ENCODE measurements around the gene LAMA3.

Gene LAMA3

GRCh38 chr18:23669202-23669766 lies 20.0 kb upstream of the LAMA3 start:
- no peak for DNase-seq

- no peak for DNase-seq
Observed at GRCh38 chr18:23669804-23670405, 19.3 kb upstream of the LAMA3 start.

GRCh38 chr18:23671564-23671963 lies 17.7 kb upstream of the LAMA3 start:
- DNase-seq, result no peak

GRCh38 chr18:23673725-23674124 lies 15.5 kb upstream of the LAMA3 start:
- DNase-seq, result no peak

- DNase-seq, result no peak
Observed at GRCh38 chr18:23675236-23675635, 14.0 kb upstream of the LAMA3 start.

GRCh38 chr18:23675896-23676295 lies 13.4 kb upstream of the LAMA3 start:
- no peak for DNase-seq

- no peak for DNase-seq
Observed at GRCh38 chr18:23682045-23682444, 7.2 kb upstream of the LAMA3 start.

- DNase-seq, result no peak
Observed at GRCh38 chr18:23682472-23682871, 6.8 kb upstream of the LAMA3 start.

- DNase-seq, result no peak
Observed at GRCh38 chr18:23683155-23683554, 6.1 kb upstream of the LAMA3 start.

GRCh38 chr18:23683671-23684070 lies 5.6 kb upstream of the LAMA3 start:
- DNase-seq, result no peak

GRCh38 chr18:23684515-23685197 lies 4.6 kb upstream of the LAMA3 start:
- DNase-seq, result no peak

GRCh38 chr18:23688528-23688927 lies 725 bp upstream of the LAMA3 start:
- DNase-seq, result no peak

- DNase-seq, result peak in 1 of 3 donors; percentile 34
Observed at GRCh38 chr18:23689616-23690504, 607 bp downstream of the LAMA3 start.

- no peak for DNase-seq
Observed at GRCh38 chr18:23690505-23691068, 1.3 kb downstream of the LAMA3 start.

- no peak for DNase-seq
Observed at GRCh38 chr18:23693846-23694245, 4.6 kb downstream of the LAMA3 start.

- no peak for DNase-seq
Observed at GRCh38 chr18:23694637-23695430, 5.6 kb downstream of the LAMA3 start.

GRCh38 chr18:23701017-23701416 lies 11.8 kb downstream of the LAMA3 start:
- DNase-seq, result no peak

- no peak for DNase-seq
Observed at GRCh38 chr18:23701544-23702064, 12.4 kb downstream of the LAMA3 start.

GRCh38 chr18:23702606-23703005 lies 13.4 kb downstream of the LAMA3 start:
- DNase-seq, result no peak

GRCh38 chr18:23703057-23703986 lies 14.1 kb downstream of the LAMA3 start:
- peak; percentile 24 to 56 (median 48) for DNase-seq

GRCh38 chr18:23703987-23704384 lies 14.7 kb downstream of the LAMA3 start:
- DNase-seq, result no peak

Data from suppressor macrophage treated with lipopolysaccharide for 1 hour (primary cell).